Panc1 (cell line): ENCODE measurements around the gene GDAP1L1. TPM values are rescaled to one million over a fixed set of nuclear protein-coding genes. Genes with fewer than 3 reads are reported as not detected.
A peak's percentile ranks its signal among the peaks of the same experiment; 100 is the strongest.
"Not testable (repeated sequence)": the region's sequence is repeated elsewhere in the genome, so short reads cannot be mapped to it uniquely, and the experiment has no call there.

Experiments used
- ATAC-seq: fragments of 200-7000 bp; cut with Tn5 transposase; 2 replicates; pipeline ENCODE4 v1.9.1; 2020; ENCODE audit warnings: mild to moderate bottlenecking, moderate library complexity
- BruUV-seq: library from RNA; stranded (reverse); fragments of 400-500 nt; replicated peaks from 2 replicates; lab custom pipeline; 2021; lab: Mats Ljungman, UMichigan
- CTCF ChIA-PET: fragments of 300-600 bp; sonication (Branson Sonifier 250); formaldehyde crosslinking; loops from one replicate; lab custom pipeline; 2022; ENCODE audit warnings: antibody characterized with exemption; lab: Charles Lee
- POLR2A ChIA-PET: fragments of 300-600 bp; sonication (Branson Sonifier 250); formaldehyde crosslinking; loops from one replicate; lab custom pipeline; 2022; ENCODE audit warnings: antibody characterized with exemption; lab: Charles Lee
- DNase-seq: peaks from one replicate; pipeline ENCODE4 v3.0.0-alpha.2; 2010; ENCODE audit warnings: low read depth, low spot score
- H3K27ac ChIP-seq: 2 replicates; pipeline ENCODE4 v1.5.1; 2011; ENCODE audit warnings: mild to moderate bottlenecking, low read length, inconsistent platforms
- H3K27me3 ChIP-seq: fragments of 200-500 bp; sonication (Bioruptor generic); 2 replicates; pipeline ENCODE4 v1.6.0; 2014; ENCODE audit warnings: low read length, inconsistent platforms; ENCODE audit not compliant: control insufficient read depth, insufficient read depth
- H3K36me3 ChIP-seq: fragments of 200-500 bp; sonication (Bioruptor generic); 2 replicates; pipeline ENCODE4 v1.5.1; 2014; ENCODE audit warnings: inconsistent platforms, mild to moderate bottlenecking, low read length, moderate library complexity; ENCODE audit not compliant: control insufficient read depth, insufficient read depth
- H3K4me1 ChIP-seq: 2 replicates; pipeline ENCODE4 v1.5.1; 2011; ENCODE audit warnings: inconsistent platforms, mild to moderate bottlenecking, low read length, moderate library complexity; ENCODE audit not compliant: control insufficient read depth, insufficient read depth
- H3K4me3 ChIP-seq, 2 experiments: 2 replicates each; pipeline ENCODE4 v1.5.1; 2011 to 2012; ENCODE audit warnings: low read depth in 2 of 2, low read length in 2 of 2, mild to moderate bottlenecking in 2 of 2, inconsistent platforms in 1 of 2, moderate library complexity in 1 of 2
- H3K9me3 ChIP-seq: fragments of 200-500 bp; sonication (Bioruptor generic); 2 replicates; pipeline ENCODE4 v1.5.1; 2014; ENCODE audit warnings: low read depth, mild to moderate bottlenecking, inconsistent platforms, low read length, moderate library complexity; ENCODE audit not compliant: control insufficient read depth, insufficient read depth
- POLR2AphosphoS5 ChIP-seq: IDR thresholded peaks from 2 replicates; pipeline ENCODE4 v1.6.1; 2012; ENCODE audit warnings: mild to moderate bottlenecking, low read depth, low read length, moderate library complexity
- SIN3A ChIP-seq: IDR thresholded peaks from 2 replicates; pipeline ENCODE4 v1.6.1; 2012; ENCODE audit warnings: low read depth, mild to moderate bottlenecking, low read length, moderate library complexity, borderline replicate concordance; ENCODE audit not compliant: insufficient read depth
- TCF7L2 ChIP-seq: IDR thresholded peaks from 2 replicates; pipeline ENCODE4 v1.6.1; 2011; ENCODE audit warnings: mild to moderate bottlenecking, low read depth, low read length, inconsistent platforms
- in situ Hi-C: cut with HindIII; loops from 2 replicates; pipeline ENCODE4 v1.10.0; 2016; ENCODE audit warnings: low sequenced_read_pairs, low pct_unique_long_range_greater_than_20kb
- intact Hi-C: fragments of 100-400 bp; cut with micrococcal nuclease; formaldehyde crosslinking; loops from one replicate; pipeline ENCODE4 v1.10.0; 2022; ENCODE audit not compliant: unreplicated experiment
- total RNA-seq: library from RNA; stranded (reverse); gene quantifications from one replicate; pipeline ENCODE4 v1.2.1, GENCODE V29; 2021; ENCODE audit not compliant: unreplicated experiment
- TF ChIP-seq, protein P1 (sequence below), 2 experiments: IDR thresholded peaks; 2 replicates each; pipeline ENCODE4 v1.6.1; 2011 to 2012; ENCODE audit warnings: low read depth in 2 of 2, control low read depth in 1 of 2, low read length in 1 of 2, mild to moderate bottlenecking in 1 of 2, moderate library complexity in 1 of 2; ENCODE audit not compliant: insufficient read depth in 1 of 2
- TF ChIP-seq, protein P2 (sequence below): fragments of 450-650 bp; IDR thresholded peaks from 2 replicates; pipeline ENCODE4 v1.5.1; 2017; ENCODE audit warnings: mild to moderate bottlenecking

GDAP1L1 gene
- total RNA-seq, 1 experiment from 2014 or later: not detected

DNA sequence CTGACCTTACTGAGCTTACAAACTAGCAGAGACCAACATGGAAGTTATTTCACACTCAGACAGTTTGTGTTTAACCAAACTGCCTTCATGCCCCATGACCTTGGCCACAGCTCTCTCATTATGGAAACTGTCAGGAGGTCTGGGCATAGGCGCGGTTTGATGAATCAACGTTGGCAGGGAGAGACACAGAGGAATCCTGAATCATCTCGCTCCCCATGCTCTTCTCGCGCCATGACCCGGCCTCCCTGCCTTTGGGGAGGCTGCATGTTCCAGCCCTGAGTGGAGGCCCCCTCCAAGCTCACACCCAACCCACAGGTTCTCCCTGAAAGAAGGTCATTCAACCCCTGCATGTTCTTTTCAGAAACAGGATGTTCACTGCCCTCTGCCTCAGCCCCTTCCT is 15.9 kb upstream of the GDAP1L1 start:
- intact Hi-C loops: no loop called here
- Histone ChIP-seq H3K4me3 (no peak overlapping the region), H3K27ac (no peak overlapping the region), H3K27me3 (no peaks in the 10 kb centered on the region), H3K9me3 (no peaks in the 10 kb centered on the region), H3K4me1 (no peaks in the 10 kb centered on the region), H3K36me3 (no peaks in the 10 kb centered on the region)
- DNase-seq: no peak
- ChIA-PET CTCF (no interaction called here), POLR2A (no interaction called here)
- in situ Hi-C loops: no loop called here
- TF ChIP-seq TCF7L2 (no peak), POLR2AphosphoS5 (no peak), SIN3A (no peak)
- TF ChIP-seq, protein P1, sequence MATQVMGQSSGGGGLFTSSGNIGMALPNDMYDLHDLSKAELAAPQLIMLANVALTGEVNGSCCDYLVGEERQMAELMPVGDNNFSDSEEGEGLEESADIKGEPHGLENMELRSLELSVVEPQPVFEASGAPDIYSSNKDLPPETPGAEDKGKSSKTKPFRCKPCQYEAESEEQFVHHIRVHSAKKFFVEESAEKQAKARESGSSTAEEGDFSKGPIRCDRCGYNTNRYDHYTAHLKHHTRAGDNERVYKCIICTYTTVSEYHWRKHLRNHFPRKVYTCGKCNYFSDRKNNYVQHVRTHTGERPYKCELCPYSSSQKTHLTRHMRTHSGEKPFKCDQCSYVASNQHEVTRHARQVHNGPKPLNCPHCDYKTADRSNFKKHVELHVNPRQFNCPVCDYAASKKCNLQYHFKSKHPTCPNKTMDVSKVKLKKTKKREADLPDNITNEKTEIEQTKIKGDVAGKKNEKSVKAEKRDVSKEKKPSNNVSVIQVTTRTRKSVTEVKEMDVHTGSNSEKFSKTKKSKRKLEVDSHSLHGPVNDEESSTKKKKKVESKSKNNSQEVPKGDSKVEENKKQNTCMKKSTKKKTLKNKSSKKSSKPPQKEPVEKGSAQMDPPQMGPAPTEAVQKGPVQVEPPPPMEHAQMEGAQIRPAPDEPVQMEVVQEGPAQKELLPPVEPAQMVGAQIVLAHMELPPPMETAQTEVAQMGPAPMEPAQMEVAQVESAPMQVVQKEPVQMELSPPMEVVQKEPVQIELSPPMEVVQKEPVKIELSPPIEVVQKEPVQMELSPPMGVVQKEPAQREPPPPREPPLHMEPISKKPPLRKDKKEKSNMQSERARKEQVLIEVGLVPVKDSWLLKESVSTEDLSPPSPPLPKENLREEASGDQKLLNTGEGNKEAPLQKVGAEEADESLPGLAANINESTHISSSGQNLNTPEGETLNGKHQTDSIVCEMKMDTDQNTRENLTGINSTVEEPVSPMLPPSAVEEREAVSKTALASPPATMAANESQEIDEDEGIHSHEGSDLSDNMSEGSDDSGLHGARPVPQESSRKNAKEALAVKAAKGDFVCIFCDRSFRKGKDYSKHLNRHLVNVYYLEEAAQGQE (IDR thresholded peaks at IDR 0.05; ENCODE audit: insufficient read depth in 1 of 2, low read depth in 2 of 2, low read length in 1 of 2): no peak
- TF ChIP-seq, protein P2, sequence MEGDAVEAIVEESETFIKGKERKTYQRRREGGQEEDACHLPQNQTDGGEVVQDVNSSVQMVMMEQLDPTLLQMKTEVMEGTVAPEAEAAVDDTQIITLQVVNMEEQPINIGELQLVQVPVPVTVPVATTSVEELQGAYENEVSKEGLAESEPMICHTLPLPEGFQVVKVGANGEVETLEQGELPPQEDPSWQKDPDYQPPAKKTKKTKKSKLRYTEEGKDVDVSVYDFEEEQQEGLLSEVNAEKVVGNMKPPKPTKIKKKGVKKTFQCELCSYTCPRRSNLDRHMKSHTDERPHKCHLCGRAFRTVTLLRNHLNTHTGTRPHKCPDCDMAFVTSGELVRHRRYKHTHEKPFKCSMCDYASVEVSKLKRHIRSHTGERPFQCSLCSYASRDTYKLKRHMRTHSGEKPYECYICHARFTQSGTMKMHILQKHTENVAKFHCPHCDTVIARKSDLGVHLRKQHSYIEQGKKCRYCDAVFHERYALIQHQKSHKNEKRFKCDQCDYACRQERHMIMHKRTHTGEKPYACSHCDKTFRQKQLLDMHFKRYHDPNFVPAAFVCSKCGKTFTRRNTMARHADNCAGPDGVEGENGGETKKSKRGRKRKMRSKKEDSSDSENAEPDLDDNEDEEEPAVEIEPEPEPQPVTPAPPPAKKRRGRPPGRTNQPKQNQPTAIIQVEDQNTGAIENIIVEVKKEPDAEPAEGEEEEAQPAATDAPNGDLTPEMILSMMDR: no peak
- ATAC-seq: no peak
- BruUV-seq: no TSS peak

- TF ChIP-seq, protein P2: no peak
- TF ChIP-seq SIN3A (no peak), POLR2AphosphoS5 (no peak), TCF7L2 (no peak)
- TF ChIP-seq, protein P1 (IDR thresholded peaks at IDR 0.05; ENCODE audit: insufficient read depth in 1 of 2, low read depth in 2 of 2, low read length in 1 of 2): no peak
- no peaks in the 10 kb centered on the region for H3K27me3 ChIP-seq
- no peak overlapping the region for H3K27ac ChIP-seq
- ATAC-seq (peak; percentile 45; the same call in 1 of the 2 replicates), DNase-seq (no peak)
- intact Hi-C loops (no loop called here), in situ Hi-C loops (no loop called here)
- BruUV-seq: no TSS peak
- H3K36me3 ChIP-seq: no peaks in the 10 kb centered on the region
- ChIA-PET POLR2A (interaction anchor here (1.0 kb wide), 1 partner anchor 11 kb away, joined by 3 read pairs; no protein-coding TSS in a partner anchor), CTCF (interaction anchor here (0.6 kb wide), 1 partner anchor 136 kb away, joined by 3 read pairs; no protein-coding TSS in a partner anchor)
- no peak overlapping the region for H3K4me3 ChIP-seq
- no peaks in the 10 kb centered on the region for H3K9me3 ChIP-seq
- no peaks in the 10 kb centered on the region for H3K4me1 ChIP-seq
Observed at GRCh38 chr20:44231713-44232468, 15.2 kb upstream of the GDAP1L1 start.

DNA sequence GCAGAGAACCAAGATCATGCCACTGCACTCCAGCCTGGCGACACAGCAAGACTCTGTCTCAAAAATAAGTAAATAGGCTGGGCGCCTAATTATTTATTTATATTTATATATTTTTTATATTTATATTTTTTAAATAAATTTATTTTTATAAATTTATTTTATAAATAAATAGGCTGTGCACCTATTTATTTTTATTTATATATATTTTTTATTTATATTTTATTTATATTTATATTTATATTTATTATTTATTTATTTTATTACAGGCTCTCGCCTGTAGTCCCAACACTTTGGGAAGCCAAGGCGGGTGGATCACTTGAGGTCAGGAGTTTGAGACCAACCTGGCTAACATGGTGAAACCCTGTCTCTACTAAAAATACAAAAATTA is 14.6 kb upstream of the GDAP1L1 start:
- ChIA-PET POLR2A (interaction anchor here (1.0 kb wide), 1 partner anchor 11 kb away, joined by 3 read pairs; no protein-coding TSS in a partner anchor), CTCF (interaction anchor here (0.6 kb wide), 1 partner anchor 135 kb away, joined by 3 read pairs; no protein-coding TSS in a partner anchor)
- H3K27ac ChIP-seq, H3K4me3 ChIP-seq, H3K9me3 ChIP-seq, H3K36me3 ChIP-seq, DNase-seq, intact Hi-C loops, H3K27me3 ChIP-seq, BruUV-seq, in situ Hi-C loops, H3K4me1 ChIP-seq, ATAC-seq: not testable (repeated sequence)
